ENCODE measurements around the gene MB21D2.

- no peak for TF ChIP-seq CTCF (IDR thresholded peaks at IDR 0.05 in 2 of 3, conservative IDR thresholded peaks at IDR 0.05 in 1 of 3; ENCODE audit: borderline replicate concordance in 1 of 3, insufficient read depth in 1 of 3, low read depth in 2 of 3, low read length in 2 of 3)
- TF ChIP-seq ZFX (IDR thresholded peaks at IDR 0.05), result no peak
- TF ChIP-seq POLR2AphosphoS5 (IDR thresholded peaks at IDR 0.05; ENCODE audit: low read depth, low read length), result no peak
- no peak for TF ChIP-seq FOSL1 (IDR thresholded peaks at IDR 0.05; ENCODE audit: low read depth)
- TF ChIP-seq POLR2A (IDR thresholded peaks at IDR 0.05; ENCODE audit: borderline replicate concordance, extremely low read depth, insufficient read depth, insufficient read length), result no peak
- no peak for TF ChIP-seq EZH2 (IDR thresholded peaks at IDR 0.05)
- TF ChIP-seq MAX (IDR thresholded peaks at IDR 0.05), result no peak
Observed at GRCh38 chr3:192930577-192930976, 12.9 kb upstream of the MB21D2 start.

Measured in HCT116 (cell line).